DMS153 treated with DMSO at 0.1 percent for 48 hours (cell line): ENCODE measurements around the gene RSPRY1.

ENCODE experiments used
- DNase-seq: peaks from one replicate; lab custom pipeline; 2025; ENCODE audit not compliant: unreplicated experiment; lab: John Stamatoyannopoulos, UW

RSPRY1 gene

DNA sequence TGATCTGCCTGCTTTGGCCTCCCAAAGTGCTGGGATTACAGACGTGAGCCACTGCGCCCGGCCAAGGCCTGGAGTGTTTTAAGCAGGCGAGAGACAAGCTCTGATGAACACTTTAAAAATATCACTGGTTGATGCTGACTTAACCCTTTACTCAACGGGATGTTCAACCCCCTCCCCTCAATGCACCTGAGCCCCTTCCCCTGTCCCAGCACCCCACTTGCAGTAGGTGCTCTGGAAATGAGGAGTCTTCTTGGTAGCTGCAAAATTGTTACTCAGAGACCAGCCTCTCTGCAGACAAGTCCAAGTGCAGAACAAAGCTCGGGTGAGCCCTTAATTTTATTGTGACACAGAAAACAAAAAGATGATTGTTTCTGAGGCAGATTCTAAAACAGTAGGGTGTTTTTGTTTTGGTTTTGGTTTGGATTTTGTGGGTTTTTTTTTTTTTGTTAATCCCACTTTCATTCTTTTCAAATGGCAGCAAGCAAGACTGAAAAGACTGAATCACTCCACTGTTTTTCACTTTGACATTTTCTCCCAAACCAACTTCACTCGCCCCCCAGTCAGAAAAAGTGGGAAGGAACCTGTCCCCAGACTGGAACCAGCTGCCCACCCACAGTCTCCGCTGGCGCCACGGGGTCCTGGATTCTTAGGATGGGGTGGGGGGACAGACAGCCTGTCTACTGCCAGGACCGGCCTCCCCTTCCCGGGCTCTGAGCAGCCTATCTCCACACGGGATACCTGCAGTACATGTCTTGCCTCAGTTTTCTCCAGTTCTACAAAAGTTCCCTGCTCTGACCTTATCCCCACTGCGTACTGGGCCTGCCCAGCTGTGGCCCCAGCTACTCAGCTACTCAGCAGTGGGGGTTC lies 103.5 kb downstream of the RSPRY1 start:
- DNase-seq, result no peak
